Activated B cell treated with CpG ODN at 0.5 μM for 24 hours (primary cell): ENCODE data around the gene SAA4. TPM values are rescaled to one million over a fixed set of nuclear protein-coding genes. Genes with fewer than 3 reads are reported as not detected.

Experiments used
- ATAC-seq: fragments of 200-7000 bp; cut with Tn5 transposase; one replicate; pipeline ENCODE4 v1.10.0; 2021; ENCODE audit warnings: low read depth, mild to moderate bottlenecking, moderate library complexity
- CTCF ChIA-PET: fragments of 350-600 bp; sonication (Branson Sonifier 250); formaldehyde crosslinking; loops from one replicate; lab custom pipeline; 2021; ENCODE audit warnings: antibody characterized with exemption; lab: Charles Lee
- POLR2A ChIA-PET: fragments of 350-600 bp; sonication (Branson Sonifier 250); formaldehyde crosslinking; loops from one replicate; lab custom pipeline; 2021; ENCODE audit warnings: antibody characterized with exemption; lab: Charles Lee
- DNase-seq: peaks from one replicate; pipeline ENCODE4 v3.0.0; 2022
- H3K27ac Mint-ChIP-seq: one replicate; pipeline ENCODE4 v1.8.0; 2020; ENCODE audit warnings: mixed read lengths
- H3K27me3 Mint-ChIP-seq: one replicate; pipeline ENCODE4 v1.8.0; 2021; ENCODE audit warnings: mixed read lengths
- H3K36me3 Mint-ChIP-seq: one replicate; pipeline ENCODE4 v1.8.0; 2021; ENCODE audit warnings: low read depth, mixed read lengths
- H3K4me1 Mint-ChIP-seq: one replicate; pipeline ENCODE4 v1.8.0; 2021; ENCODE audit warnings: mixed read lengths
- H3K4me3 Mint-ChIP-seq: one replicate; pipeline ENCODE4 v1.8.0; 2020; ENCODE audit warnings: mild to moderate bottlenecking, mixed read lengths
- H3K9me3 Mint-ChIP-seq: one replicate; pipeline ENCODE4 v1.8.0; 2020; ENCODE audit warnings: mixed read lengths
- intact Hi-C: fragments of 100-400 bp; cut with micrococcal nuclease; formaldehyde crosslinking; loops from one replicate; pipeline ENCODE4 v1.15.1; 2024
- total RNA-seq: library from RNA; stranded (reverse); gene quantifications from 2 replicates; pipeline ENCODE4 v1.2.3, GENCODE V29; 2022
- TF ChIP-seq, protein P1 (sequence below): fragments of 200-600 bp; IDR thresholded peaks from one replicate; pipeline ENCODE4 v1.8.0; 2022; ENCODE audit warnings: antibody characterized with exemption, mild to moderate bottlenecking

The SAA4 gene
- total RNA-seq, 1 donor from 2014 or later = not detected

DNA sequence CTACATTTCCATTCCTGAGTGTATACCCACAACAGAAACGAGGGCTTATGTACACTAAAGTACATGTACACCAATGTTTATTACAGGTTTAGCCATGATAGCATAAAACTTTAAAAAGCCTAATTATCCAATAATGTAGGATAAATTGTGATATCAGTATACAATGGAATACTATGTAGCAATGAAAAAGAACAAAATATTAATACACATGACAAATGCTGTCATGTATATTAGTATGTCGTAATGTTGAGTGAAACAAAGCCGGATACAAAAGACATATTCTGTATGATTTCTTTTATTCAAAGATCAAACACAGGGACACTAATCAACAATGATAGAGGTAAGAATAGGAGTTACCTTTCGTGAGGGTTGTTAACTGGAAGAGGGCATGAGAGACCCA, 2.7 kb downstream of the SAA4 start:
- intact Hi-C loops = loop anchor here (10.0 kb wide), 1 partner anchor 219 kb away; the partner anchor contains the start of gene SERGEF
- Mint-ChIP-seq H3K4me1 (peaks cover 9% of the 10 kb centered on the region), H3K9me3 (no peaks in the 10 kb centered on the region), H3K4me3 (no peak overlapping the region), H3K36me3 (no peaks in the 10 kb centered on the region), H3K27ac (no peak overlapping the region), H3K27me3 (peaks cover 17% of the 10 kb centered on the region)
- DNase-seq (no peak), ATAC-seq (no peak)
- ChIA-PET CTCF (interaction anchor here (0.9 kb wide), 1 partner anchor 10 kb away, joined by 4 read pairs; no protein-coding TSS in a partner anchor), POLR2A (no interaction called here)
- TF ChIP-seq, protein P1, sequence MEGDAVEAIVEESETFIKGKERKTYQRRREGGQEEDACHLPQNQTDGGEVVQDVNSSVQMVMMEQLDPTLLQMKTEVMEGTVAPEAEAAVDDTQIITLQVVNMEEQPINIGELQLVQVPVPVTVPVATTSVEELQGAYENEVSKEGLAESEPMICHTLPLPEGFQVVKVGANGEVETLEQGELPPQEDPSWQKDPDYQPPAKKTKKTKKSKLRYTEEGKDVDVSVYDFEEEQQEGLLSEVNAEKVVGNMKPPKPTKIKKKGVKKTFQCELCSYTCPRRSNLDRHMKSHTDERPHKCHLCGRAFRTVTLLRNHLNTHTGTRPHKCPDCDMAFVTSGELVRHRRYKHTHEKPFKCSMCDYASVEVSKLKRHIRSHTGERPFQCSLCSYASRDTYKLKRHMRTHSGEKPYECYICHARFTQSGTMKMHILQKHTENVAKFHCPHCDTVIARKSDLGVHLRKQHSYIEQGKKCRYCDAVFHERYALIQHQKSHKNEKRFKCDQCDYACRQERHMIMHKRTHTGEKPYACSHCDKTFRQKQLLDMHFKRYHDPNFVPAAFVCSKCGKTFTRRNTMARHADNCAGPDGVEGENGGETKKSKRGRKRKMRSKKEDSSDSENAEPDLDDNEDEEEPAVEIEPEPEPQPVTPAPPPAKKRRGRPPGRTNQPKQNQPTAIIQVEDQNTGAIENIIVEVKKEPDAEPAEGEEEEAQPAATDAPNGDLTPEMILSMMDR = no peak

DNA sequence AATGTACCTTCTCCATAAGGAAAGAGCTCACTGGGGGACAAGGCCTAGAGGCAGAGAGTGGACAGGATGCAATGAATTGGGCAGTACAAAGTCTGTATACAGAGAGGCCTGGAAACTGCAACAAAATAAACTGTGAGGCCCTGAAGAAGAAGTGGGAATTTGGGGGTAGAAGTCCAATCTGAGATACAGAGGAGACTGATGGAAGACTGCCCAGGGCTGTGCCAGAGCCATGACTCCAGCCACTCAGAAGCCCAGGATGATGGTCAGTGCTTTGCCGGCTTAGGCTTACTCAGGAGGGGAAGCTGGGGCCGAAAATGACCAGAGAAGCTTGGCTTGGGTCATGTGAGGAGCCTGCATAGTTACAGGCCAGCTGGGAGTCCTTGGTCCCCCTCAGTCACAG, 5.7 kb downstream of the SAA4 start:
- ATAC-seq (no peak), DNase-seq (no peak)
- ChIA-PET POLR2A (no interaction called here), CTCF (interaction anchor here (1.1 kb wide), 1 partner anchor 13 kb away, joined by 3 read pairs; no protein-coding TSS in a partner anchor)
- peaks cover 20% of the 10 kb centered on the region for H3K4me1 Mint-ChIP-seq
- H3K27ac Mint-ChIP-seq = no peak overlapping the region
- no peaks in the 10 kb centered on the region for H3K9me3 Mint-ChIP-seq
- peaks cover under 1% of the 10 kb centered on the region for H3K27me3 Mint-ChIP-seq
- intact Hi-C loops = loop anchor here (10.0 kb wide), 1 partner anchor 216 kb away; the partner anchor contains the start of gene SERGEF
- TF ChIP-seq, protein P1 = no peak
- H3K36me3 Mint-ChIP-seq = no peaks in the 10 kb centered on the region
- H3K4me3 Mint-ChIP-seq = no peak overlapping the region

DNA sequence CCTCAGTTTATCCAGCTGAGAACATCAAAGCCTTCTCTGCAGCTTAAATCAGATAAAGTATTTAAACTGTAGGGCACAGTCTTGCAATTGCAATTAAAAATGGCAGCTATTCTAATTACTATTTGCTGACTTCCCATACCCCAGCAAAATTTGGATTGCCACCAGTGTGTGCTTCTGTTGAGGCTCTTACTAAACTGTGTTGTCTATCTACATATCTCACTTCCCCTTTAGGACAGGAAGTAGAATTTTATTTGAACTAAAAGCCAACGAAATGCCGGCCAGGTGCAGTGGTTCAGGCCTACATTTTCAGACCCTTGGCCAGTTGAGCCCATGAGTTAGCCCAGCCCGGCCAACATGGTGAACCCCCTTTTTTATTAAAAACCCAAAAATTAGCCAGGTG, 7.1 kb downstream of the SAA4 start:
- Mint-ChIP-seq H3K4me1 (peaks cover 22% of the 10 kb centered on the region), H3K4me3 (no peak overlapping the region), H3K36me3 (no peaks in the 10 kb centered on the region), H3K27ac (peak overlapping the region; percentile 51), H3K9me3 (no peaks in the 10 kb centered on the region), H3K27me3 (no peaks in the 10 kb centered on the region)
- POLR2A ChIA-PET = interaction anchor here (1.0 to 2.1 kb wide), 2 partner anchors 93 to 165 kb away, joined by 3 to 14 read pairs; partner anchors contain the start of genes GTF2H1, HPS5 and LDHA
- TF ChIP-seq, protein P1 = no peak
- CTCF ChIA-PET = no interaction called here
- no peak for DNase-seq
- peak; percentile 96 for ATAC-seq
- intact Hi-C loops = no loop called here

DNA sequence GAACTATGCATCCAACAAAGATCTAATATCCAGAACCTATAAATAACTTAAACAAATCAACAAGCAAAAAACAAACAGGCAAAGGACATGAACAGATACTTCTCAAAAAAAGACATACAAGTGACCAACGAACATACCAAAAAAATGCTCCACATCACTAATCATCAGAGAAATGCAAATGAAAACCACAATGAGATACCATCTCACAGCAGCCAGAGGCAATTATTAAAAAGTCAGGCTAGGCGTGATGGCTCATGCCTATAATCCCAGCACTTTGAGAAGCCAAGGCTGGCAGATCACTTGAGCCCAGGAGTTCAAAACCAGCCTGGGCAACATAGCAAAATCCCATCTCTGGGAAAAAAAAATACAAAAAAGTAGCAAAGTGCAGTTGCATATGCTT, 10.7 kb downstream of the SAA4 start:
- Mint-ChIP-seq H3K27ac (no peak overlapping the region), H3K9me3 (no peaks in the 10 kb centered on the region), H3K27me3 (no peaks in the 10 kb centered on the region), H3K4me1 (peaks cover 22% of the 10 kb centered on the region), H3K4me3 (no peak overlapping the region), H3K36me3 (no peaks in the 10 kb centered on the region)
- POLR2A ChIA-PET = no interaction called here
- CTCF ChIA-PET = interaction anchor here (1.2 kb wide), 1 partner anchor 17 kb away, joined by 3 read pairs; no protein-coding TSS in a partner anchor
- TF ChIP-seq, protein P1 = no peak
- intact Hi-C loops = no loop called here
- ATAC-seq (no peak), DNase-seq (no peak)

DNA sequence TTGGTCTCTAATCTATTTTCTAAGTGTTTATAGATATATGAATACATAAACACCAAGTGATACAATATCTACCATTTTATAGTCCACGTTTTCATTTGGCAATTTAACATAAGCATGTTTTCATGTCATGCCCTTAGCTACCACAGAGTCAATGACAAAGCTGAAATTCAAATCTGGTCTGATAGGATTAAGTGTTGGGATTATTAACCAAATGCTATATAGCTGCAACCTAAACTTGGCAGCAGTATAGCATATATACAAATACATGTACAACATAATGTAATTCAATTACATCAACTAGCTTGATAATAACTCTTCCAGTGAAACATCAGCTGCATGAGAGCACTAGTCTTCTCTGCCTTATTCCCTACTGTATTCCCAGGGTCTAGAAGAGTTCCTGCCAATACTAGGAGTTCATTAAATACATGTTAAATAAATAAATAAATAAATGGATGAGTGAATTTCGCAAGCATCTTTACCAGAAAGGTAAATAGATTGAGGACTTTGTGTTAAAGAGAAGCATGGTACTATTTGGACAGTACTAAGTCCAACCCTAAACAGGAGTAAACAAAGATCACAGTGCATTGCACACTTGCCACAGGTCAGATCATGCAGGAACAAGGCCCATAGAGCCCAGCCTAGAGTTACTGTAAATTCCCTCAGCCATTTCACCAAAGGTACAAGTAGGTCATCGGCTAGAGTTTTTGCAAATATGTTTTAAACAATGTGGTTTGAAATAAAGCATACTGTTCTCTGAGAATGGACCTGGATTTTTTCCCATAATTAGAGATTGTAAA, 12.8 kb downstream of the SAA4 start:
- ChIA-PET POLR2A (no interaction called here), CTCF (no interaction called here)
- Mint-ChIP-seq H3K4me1 (peaks cover 12% of the 10 kb centered on the region), H3K36me3 (no peaks in the 10 kb centered on the region), H3K27me3 (peaks cover 2% of the 10 kb centered on the region), H3K9me3 (peaks cover 2% of the 10 kb centered on the region), H3K27ac (no peak overlapping the region), H3K4me3 (no peak overlapping the region)
- DNase-seq = no peak
- TF ChIP-seq, protein P1 = no peak
- intact Hi-C loops = no loop called here
- ATAC-seq = no peak
